ENCODE results near the gene LCN9. TPM values are rescaled to one million over a fixed set of nuclear protein-coding genes. Genes with fewer than 3 reads are reported as not detected.

Gene LCN9
- total RNA-seq, 1 experiment from 2014 or later: not detected

DNA sequence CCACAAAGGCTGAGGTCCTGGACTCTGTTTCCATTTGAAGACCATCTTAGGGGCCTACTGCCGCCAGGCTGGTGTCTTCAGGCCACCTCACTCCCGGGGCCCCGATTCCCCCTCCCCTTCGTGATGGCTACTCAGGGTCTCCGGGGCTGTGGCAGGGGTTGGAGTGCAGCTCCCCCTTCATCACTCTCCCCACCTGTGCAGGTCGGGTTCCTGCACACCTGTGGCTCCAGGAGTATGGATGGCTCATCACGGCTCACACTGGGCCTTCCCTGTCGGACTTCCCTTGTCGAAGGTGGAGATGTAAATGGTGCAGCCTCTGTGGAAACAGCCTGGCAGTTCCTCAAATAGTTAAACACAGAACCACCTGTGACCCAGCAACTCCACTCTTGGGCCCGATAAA, 11.9 kb downstream of the LCN9 start:
- ChIA-PET CTCF (no interaction called here), POLR2A (no interaction called here)
- Histone ChIP-seq H3K4me1 (ENCODE audit: control insufficient read depth, insufficient read depth, low read length) (no peaks in the 10 kb centered on the region), H3K27ac (ENCODE audit: low read length) (no peak overlapping the region), H3K36me3 (ENCODE audit: control insufficient read depth, insufficient read depth, low read length) (no peaks in the 10 kb centered on the region), H3K9me3 (ENCODE audit: control insufficient read depth, insufficient read depth, low read depth, low read length) (no peaks in the 10 kb centered on the region), H3K27me3 (ENCODE audit: control insufficient read depth, insufficient read depth, low read length) (no peaks in the 10 kb centered on the region), H3K4me3 (ENCODE audit: low read depth in 2 of 2, low read length in 2 of 2) (no peak overlapping the region)
- no peak for ATAC-seq
- intact Hi-C loops (cut with micrococcal nuclease; ENCODE audit: unreplicated experiment): no loop called here
- in situ Hi-C loops (cut with HindIII; ENCODE audit: low pct_unique_long_range_greater_than_20kb, low sequenced_read_pairs): no loop called here
- TF ChIP-seq SIN3A (IDR thresholded peaks at IDR 0.05; ENCODE audit: borderline replicate concordance, insufficient read depth, low read depth, low read length) (no peak), POLR2AphosphoS5 (IDR thresholded peaks at IDR 0.05; ENCODE audit: low read depth, low read length) (no peak), TCF7L2 (IDR thresholded peaks at IDR 0.05; ENCODE audit: low read depth, low read length) (no peak)
- TF ChIP-seq, protein P1, sequence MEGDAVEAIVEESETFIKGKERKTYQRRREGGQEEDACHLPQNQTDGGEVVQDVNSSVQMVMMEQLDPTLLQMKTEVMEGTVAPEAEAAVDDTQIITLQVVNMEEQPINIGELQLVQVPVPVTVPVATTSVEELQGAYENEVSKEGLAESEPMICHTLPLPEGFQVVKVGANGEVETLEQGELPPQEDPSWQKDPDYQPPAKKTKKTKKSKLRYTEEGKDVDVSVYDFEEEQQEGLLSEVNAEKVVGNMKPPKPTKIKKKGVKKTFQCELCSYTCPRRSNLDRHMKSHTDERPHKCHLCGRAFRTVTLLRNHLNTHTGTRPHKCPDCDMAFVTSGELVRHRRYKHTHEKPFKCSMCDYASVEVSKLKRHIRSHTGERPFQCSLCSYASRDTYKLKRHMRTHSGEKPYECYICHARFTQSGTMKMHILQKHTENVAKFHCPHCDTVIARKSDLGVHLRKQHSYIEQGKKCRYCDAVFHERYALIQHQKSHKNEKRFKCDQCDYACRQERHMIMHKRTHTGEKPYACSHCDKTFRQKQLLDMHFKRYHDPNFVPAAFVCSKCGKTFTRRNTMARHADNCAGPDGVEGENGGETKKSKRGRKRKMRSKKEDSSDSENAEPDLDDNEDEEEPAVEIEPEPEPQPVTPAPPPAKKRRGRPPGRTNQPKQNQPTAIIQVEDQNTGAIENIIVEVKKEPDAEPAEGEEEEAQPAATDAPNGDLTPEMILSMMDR (IDR thresholded peaks at IDR 0.05): no peak
- TF ChIP-seq, protein P2, sequence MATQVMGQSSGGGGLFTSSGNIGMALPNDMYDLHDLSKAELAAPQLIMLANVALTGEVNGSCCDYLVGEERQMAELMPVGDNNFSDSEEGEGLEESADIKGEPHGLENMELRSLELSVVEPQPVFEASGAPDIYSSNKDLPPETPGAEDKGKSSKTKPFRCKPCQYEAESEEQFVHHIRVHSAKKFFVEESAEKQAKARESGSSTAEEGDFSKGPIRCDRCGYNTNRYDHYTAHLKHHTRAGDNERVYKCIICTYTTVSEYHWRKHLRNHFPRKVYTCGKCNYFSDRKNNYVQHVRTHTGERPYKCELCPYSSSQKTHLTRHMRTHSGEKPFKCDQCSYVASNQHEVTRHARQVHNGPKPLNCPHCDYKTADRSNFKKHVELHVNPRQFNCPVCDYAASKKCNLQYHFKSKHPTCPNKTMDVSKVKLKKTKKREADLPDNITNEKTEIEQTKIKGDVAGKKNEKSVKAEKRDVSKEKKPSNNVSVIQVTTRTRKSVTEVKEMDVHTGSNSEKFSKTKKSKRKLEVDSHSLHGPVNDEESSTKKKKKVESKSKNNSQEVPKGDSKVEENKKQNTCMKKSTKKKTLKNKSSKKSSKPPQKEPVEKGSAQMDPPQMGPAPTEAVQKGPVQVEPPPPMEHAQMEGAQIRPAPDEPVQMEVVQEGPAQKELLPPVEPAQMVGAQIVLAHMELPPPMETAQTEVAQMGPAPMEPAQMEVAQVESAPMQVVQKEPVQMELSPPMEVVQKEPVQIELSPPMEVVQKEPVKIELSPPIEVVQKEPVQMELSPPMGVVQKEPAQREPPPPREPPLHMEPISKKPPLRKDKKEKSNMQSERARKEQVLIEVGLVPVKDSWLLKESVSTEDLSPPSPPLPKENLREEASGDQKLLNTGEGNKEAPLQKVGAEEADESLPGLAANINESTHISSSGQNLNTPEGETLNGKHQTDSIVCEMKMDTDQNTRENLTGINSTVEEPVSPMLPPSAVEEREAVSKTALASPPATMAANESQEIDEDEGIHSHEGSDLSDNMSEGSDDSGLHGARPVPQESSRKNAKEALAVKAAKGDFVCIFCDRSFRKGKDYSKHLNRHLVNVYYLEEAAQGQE (IDR thresholded peaks at IDR 0.05; ENCODE audit: insufficient read depth in 1 of 2, low read depth in 2 of 2, low read length in 1 of 2): no peak
- no TSS peak for BruUV-seq (replicated peaks)
- DNase-seq (ENCODE audit: low read depth, low spot score): no peak

DNA sequence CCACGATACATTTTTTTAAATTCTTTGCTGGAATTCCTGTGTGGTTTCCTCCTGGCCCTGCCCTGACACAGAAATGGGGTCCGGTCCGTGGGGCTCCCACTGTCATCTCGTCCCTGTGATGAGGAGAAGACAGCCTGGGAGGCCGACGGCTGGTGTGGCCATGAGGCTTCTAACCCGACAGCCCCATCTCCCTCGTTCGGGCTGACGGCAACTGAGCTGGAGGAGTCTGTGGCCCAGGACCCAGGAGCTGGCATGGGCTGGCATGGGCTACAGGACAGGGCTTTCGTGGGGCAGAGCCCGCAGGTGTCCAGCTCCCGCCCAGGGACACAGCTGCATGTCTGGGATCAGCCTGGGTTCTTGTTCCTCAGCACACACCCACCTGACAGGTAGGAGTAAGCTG, 13.8 kb downstream of the LCN9 start:
- Histone ChIP-seq H3K27me3 (ENCODE audit: control insufficient read depth, insufficient read depth, low read length) (no peaks in the 10 kb centered on the region), H3K4me3 (ENCODE audit: low read depth in 2 of 2, low read length in 2 of 2) (no peak overlapping the region), H3K4me1 (ENCODE audit: control insufficient read depth, insufficient read depth, low read length) (no peaks in the 10 kb centered on the region), H3K36me3 (ENCODE audit: control insufficient read depth, insufficient read depth, low read length) (no peaks in the 10 kb centered on the region), H3K27ac (ENCODE audit: low read length) (no peak overlapping the region), H3K9me3 (ENCODE audit: control insufficient read depth, insufficient read depth, low read depth, low read length) (no peaks in the 10 kb centered on the region)
- in situ Hi-C loops (cut with HindIII; ENCODE audit: low pct_unique_long_range_greater_than_20kb, low sequenced_read_pairs): no loop called here
- ChIA-PET CTCF (no interaction called here), POLR2A (no interaction called here)
- BruUV-seq (replicated peaks): no TSS peak
- intact Hi-C loops (cut with micrococcal nuclease; ENCODE audit: unreplicated experiment): no loop called here
- TF ChIP-seq, protein P1 (IDR thresholded peaks at IDR 0.05): no peak
- TF ChIP-seq, protein P2 (IDR thresholded peaks at IDR 0.05; ENCODE audit: insufficient read depth in 1 of 2, low read depth in 2 of 2, low read length in 1 of 2): no peak
- TF ChIP-seq TCF7L2 (IDR thresholded peaks at IDR 0.05; ENCODE audit: low read depth, low read length) (no peak), SIN3A (IDR thresholded peaks at IDR 0.05; ENCODE audit: borderline replicate concordance, insufficient read depth, low read depth, low read length) (no peak), POLR2AphosphoS5 (IDR thresholded peaks at IDR 0.05; ENCODE audit: low read depth, low read length) (no peak)
- no peak for ATAC-seq
- no peak for DNase-seq (ENCODE audit: low read depth, low spot score)

Data from Panc1 (cell line).